ENCODE data around the gene C12orf60.

DNA sequence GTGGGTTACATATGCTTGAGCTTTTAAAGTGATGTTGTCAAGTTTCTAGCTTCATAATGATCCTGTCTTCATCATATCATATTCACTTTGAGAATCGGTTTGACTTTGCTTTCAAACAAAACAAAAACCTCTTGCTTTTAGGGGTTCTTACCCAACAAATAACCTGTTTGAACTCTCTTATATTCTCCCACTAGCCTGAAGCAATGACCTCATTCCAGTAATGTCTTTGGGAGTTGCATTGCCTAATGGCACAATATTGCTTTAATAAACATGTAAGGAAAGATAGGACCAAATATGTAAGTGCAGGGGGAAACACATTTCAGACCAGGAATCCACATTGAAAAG lies 27.9 kb upstream of the C12orf60 start:
- TF ChIP-seq BHLHE40 (IDR thresholded peaks at IDR 0.05; ENCODE audit: low read depth, low read length) (no peak), FOSL2 (IDR thresholded peaks at IDR 0.05) (no peak), FOSL2 (CRISPR knock-in tag; IDR thresholded peaks at IDR 0.05) (no peak), EP300 (IDR thresholded peaks at IDR 0.05) (no peak), TP53 (CRISPR knock-in tag; IDR thresholded peaks at IDR 0.05) (no peak), ESRRA (IDR thresholded peaks at IDR 0.05; ENCODE audit: borderline replicate concordance, low read length) (no peak)
- TF ChIP-seq, protein P1, sequence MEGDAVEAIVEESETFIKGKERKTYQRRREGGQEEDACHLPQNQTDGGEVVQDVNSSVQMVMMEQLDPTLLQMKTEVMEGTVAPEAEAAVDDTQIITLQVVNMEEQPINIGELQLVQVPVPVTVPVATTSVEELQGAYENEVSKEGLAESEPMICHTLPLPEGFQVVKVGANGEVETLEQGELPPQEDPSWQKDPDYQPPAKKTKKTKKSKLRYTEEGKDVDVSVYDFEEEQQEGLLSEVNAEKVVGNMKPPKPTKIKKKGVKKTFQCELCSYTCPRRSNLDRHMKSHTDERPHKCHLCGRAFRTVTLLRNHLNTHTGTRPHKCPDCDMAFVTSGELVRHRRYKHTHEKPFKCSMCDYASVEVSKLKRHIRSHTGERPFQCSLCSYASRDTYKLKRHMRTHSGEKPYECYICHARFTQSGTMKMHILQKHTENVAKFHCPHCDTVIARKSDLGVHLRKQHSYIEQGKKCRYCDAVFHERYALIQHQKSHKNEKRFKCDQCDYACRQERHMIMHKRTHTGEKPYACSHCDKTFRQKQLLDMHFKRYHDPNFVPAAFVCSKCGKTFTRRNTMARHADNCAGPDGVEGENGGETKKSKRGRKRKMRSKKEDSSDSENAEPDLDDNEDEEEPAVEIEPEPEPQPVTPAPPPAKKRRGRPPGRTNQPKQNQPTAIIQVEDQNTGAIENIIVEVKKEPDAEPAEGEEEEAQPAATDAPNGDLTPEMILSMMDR (IDR thresholded peaks at IDR 0.05), result no peak
